ENCODE measurements around the gene CD200R1L. TPM values are rescaled to one million over a fixed set of nuclear protein-coding genes. Genes with fewer than 3 reads are reported as not detected.

Gene CD200R1L
- total and polyA plus RNA-seq, 3 donors from 2014 or later: 0.71 to 7.9 TPM; not detected in 1

DNA sequence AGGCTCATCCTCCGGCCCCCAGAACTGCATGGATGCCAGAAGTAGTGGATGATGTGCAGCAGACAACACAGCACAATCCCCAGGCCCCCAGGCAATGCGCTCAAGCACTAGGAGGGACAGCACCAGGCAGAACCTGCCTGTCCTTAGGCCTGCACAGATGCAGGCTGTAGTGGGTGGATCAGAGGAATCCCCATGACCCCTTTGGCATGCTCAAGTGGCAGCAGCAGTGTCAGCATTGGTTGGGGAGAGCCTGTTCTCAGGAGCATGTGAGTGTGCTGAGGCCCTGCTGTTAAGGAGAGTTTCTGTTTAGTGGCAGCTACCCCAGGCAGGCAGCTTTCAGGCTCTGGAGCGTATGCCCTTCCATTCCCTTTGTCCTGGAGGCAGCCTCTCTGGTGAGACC is 25.1 kb upstream of the CD200R1L start:
- Histone ChIP-seq H3K36me3 (ENCODE audit: low read depth, missing control alignments) (no peaks in the 10 kb centered on the region), H3K27me3 (no peaks in the 10 kb centered on the region), H3K4me3 (no peak overlapping the region), H3K27ac (no peak overlapping the region), H3K4me1 (no peaks in the 10 kb centered on the region), H3K9me3 (no peaks in the 10 kb centered on the region)
- intact Hi-C loops (cut with DNase I; ENCODE audit: low total_unique reads): no loop called here
- no peak for DNase-seq
- TF ChIP-seq CTCF (IDR thresholded peaks at IDR 0.05): no peak
- TF ChIP-seq POLR2A (IDR thresholded peaks at IDR 0.05): no peak
- 77 to 95% methylated on average over 2 to 3 of the region's 3 CpGs for WGBS, 2 donors

DNA sequence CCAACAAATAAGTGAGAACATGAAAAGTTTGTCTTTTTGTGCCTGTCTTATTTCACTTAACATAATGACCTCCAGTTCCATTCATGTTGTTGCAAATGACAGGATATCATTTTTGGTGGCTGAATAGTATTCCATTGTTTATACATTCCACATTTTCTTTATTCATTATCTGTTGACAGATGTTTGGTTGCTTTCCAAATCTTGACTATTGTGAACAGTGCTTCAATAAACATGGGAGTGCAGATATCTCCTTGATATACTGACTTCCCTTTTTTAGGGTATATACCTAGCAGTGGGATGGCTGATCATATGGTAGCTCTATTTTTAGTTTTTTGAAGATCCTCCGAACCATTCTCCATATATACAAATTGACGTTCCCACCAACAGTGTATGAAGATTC is 19.1 kb upstream of the CD200R1L start:
- Histone ChIP-seq H3K27ac (no peak overlapping the region), H3K4me3 (no peak overlapping the region), H3K4me1 (no peaks in the 10 kb centered on the region), H3K36me3 (ENCODE audit: low read depth, missing control alignments) (no peaks in the 10 kb centered on the region), H3K27me3 (no peaks in the 10 kb centered on the region), H3K9me3 (no peaks in the 10 kb centered on the region)
- DNase-seq: no peak
- TF ChIP-seq POLR2A (IDR thresholded peaks at IDR 0.05): no peak
- TF ChIP-seq CTCF (IDR thresholded peaks at IDR 0.05): no peak
- 42 to 45% methylated on average over 2 of the region's 2 CpGs for WGBS, 2 donors
- intact Hi-C loops (cut with DNase I; ENCODE audit: low total_unique reads): no loop called here

GRCh38 chr3:112860898-112861297 is 14.2 kb upstream of the CD200R1L start:
- H3K9me3 ChIP-seq: no peaks in the 10 kb centered on the region
- no peak for TF ChIP-seq CTCF (IDR thresholded peaks at IDR 0.05)
- no peak for TF ChIP-seq POLR2A (IDR thresholded peaks at IDR 0.05)
- DNase-seq: no peak
- no peaks in the 10 kb centered on the region for H3K36me3 ChIP-seq (ENCODE audit: low read depth, missing control alignments)
- intact Hi-C loops (cut with DNase I; ENCODE audit: low total_unique reads): no loop called here
- H3K4me1 ChIP-seq: no peaks in the 10 kb centered on the region
- no peak overlapping the region for H3K27ac ChIP-seq
- no peak overlapping the region for H3K4me3 ChIP-seq
- no peaks in the 10 kb centered on the region for H3K27me3 ChIP-seq

DNA sequence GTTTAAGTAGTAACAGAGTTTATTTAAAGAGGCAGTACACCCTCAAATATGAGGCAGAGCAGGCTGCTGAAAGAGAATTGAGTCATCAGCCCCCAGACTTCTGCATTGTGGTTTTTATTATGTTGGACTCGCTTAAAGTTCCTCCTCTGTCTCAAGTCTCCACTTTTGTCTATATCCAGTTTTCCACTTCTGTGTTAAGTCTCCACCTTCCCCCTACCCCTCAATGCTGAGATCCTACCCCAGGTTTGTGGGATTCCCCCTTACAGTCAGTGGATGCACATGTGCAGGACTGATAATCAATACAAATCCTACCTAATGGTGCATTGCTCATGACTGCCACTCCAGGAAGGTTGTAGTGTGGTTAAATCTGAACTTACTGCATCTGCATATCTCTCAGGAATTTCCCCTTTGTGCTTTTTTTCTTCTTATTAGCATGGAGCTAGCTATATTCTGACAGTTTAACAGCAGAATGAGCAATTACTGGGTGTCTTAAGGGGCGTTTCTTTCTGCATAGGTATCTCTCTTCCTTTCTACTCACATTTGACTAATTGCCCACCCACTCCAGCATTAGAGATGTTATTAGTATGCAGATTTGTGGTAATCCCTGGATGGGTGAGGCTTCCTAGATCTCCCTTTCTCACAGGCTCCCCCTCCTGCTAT is 11.9 kb upstream of the CD200R1L start:
- H3K36me3 ChIP-seq (ENCODE audit: low read depth, missing control alignments): no peaks in the 10 kb centered on the region
- no peaks in the 10 kb centered on the region for H3K4me1 ChIP-seq
- no peaks in the 10 kb centered on the region for H3K9me3 ChIP-seq
- 77 to 82% methylated on average over 2 of the region's 2 CpGs for WGBS, 2 donors
- TF ChIP-seq POLR2A (IDR thresholded peaks at IDR 0.05): no peak
- no peak for TF ChIP-seq CTCF (IDR thresholded peaks at IDR 0.05)
- no peak for DNase-seq
- H3K27me3 ChIP-seq: no peaks in the 10 kb centered on the region
- no peak overlapping the region for H3K27ac ChIP-seq
- intact Hi-C loops (cut with DNase I; ENCODE audit: low total_unique reads): no loop called here
- H3K4me3 ChIP-seq: no peak overlapping the region

DNA sequence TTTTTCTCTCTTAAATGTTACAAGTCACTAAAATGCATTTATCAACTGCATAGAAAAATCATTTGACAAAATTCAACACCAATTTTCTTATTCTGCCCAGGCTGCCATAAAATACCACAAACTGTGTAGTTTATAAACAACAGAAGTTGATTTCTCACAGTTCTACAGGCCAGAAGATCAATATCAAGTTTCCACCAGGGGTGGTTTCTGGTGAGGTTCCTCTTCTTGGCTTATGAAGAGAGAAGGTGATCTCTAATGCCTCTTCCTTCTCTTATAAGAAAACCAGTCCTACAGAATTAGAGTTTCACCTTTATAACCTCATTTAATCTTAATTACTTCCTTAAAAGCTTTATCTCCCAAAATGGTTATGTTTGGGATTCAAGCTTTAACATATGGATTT is 10.9 kb upstream of the CD200R1L start:
- no peak for TF ChIP-seq CTCF (IDR thresholded peaks at IDR 0.05)
- no peak for TF ChIP-seq POLR2A (IDR thresholded peaks at IDR 0.05)
- Histone ChIP-seq H3K4me1 (no peaks in the 10 kb centered on the region), H3K9me3 (no peaks in the 10 kb centered on the region), H3K27me3 (no peaks in the 10 kb centered on the region), H3K27ac (no peak overlapping the region), H3K4me3 (no peak overlapping the region), H3K36me3 (ENCODE audit: low read depth, missing control alignments) (no peaks in the 10 kb centered on the region)
- intact Hi-C loops (cut with DNase I; ENCODE audit: low total_unique reads): no loop called here
- DNase-seq: no peak
